CD4-positive, alpha-beta T cell treated with Interleukin-12 subunit alpha and Interleukin-12 subunit beta, for 1 hour (primary cell): ENCODE results near the gene GLMN.
"Not testable (repeated sequence)": the region's sequence is repeated elsewhere in the genome, so short reads cannot be mapped to it uniquely, and the experiment has no call there.

Experiments
- DNase-seq: peaks from one replicate; pipeline ENCODE4 v3.0.0-alpha.2; 2020

The GLMN gene

DNA sequence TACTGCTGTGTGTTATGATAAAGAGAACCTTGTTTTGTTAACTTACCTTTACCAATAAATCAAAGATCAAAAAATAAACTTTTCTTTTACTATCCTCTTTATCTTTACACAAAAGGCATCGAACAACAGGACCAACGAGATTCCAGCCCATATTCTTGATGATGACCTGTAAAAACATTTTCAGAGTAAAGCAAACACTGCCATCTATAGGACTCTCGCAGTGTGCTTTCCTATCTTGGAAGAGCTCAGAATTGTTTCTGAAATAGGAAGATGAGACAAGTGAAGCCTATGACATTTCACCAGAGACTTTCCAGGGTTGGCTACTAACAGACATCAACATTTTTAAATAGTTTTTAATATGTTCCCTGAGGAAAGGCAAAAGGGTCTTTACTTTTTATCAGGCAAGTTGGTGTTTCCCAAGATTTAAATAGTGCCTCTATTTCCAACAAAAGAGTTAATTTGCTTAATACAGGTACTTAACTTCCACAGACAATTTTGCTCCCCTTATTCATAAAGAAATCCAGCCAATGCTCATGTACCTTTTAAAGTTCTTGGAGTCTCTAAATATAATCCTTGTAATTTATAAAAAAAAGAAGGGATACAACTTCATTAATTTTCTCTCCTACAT, 7.3 kb downstream of the GLMN start:
- peak; percentile 45 for DNase-seq

DNA sequence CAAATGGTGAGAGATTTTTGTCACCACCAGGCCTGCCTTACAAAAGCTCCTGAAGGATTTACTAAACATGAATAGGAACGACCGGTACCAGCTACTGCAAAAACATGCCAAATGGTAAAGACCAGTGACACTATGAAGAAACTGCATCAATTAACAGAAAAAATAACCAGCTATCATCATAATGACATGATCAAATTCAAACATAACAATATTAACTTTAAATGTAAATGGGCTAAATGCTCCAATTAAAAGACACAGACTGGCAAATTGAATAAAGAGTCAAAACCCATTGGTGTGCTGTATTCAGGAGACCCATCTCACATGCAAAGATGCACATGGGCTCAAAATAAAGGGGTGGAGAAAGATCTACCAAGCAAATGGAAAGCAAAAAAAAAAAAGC, 17.4 kb downstream of the GLMN start:
- DNase-seq = not testable (repeated sequence)

DNA sequence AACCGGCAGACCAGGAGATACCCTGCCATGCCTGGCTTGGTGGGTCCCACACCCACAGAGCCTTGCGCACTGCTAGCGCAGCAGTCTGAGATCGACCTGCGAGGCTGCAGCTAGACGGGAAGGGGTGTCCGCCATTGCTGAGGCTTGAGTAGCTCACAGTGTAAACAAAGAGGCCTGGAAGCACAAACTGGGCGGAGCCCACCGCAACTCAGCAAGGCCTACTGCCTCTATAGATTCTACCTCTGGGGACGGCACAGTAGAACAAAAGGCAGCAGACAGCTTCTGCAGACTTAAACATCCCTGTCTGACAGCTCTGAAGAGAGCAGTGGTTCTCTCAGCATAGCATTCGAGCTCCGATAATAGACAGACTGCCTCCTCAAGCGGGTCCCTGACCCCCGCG, 19.0 kb downstream of the GLMN start:
- not testable (repeated sequence) for DNase-seq

DNA sequence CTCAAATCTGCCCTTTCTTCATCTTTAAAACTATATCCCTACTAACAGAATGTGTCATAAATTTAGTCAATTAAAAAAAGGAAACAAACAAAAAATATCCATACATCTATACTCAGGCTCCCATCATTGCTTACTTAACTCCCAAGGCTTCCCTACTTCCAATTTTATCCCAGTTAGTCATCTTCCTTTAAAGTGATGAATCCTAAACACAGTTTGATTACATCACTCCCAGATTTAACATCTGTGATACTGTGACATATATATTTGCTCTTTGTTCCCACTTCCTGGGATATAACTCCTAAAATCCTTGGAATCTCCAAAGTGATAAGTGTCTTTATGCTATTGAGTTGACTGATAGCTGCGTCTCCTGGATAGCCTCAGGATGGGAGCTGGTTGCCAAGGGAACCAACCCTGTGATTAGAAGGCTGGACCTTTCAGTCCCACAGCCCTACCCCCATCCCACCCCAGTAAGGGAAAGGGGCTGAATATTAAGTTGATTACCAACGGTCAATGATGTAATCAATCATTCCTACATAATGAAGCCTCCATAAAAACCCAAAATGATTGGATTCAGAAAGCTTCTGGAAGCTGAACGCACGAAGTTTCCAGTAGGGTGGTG, 21.6 kb downstream of the GLMN start:
- no peak for DNase-seq

DNA sequence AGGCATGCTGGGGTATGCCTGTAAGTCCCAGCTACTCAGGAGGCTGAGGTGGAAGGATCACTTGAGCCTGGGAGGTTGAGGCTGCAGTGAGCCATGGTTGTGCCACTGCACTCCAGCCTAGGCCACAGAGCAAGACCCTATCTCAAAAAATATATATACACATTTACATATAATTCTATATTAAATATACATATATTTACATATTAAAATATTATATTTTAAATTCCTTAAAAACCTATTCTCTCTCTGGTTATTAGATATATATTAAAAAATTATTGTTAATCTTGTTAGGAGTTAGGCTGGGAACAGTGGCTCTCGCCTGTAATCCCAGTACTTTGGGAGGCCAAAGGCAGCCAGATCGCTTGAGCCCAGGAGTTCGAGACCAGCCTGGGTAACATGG, 22.7 kb downstream of the GLMN start:
- no peak for DNase-seq

DNA sequence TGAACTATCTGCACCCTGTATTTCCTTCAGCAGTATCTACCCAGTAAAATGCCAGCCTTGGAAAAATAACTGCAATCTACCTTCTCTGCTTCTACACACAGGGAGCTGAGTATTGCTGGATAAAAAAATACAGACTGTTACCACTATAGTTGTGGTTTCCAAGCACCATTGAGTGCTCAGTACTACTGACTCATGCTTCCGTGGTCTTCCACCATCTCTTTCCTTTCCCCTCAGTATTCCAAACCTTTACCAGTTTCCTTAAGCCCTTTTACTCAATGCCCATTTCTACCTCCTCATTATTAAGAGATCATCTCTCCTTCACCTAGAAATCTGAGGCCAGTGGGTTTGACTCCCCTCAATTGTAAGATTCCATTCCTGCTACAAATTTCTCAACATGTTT, 23.8 kb downstream of the GLMN start:
- DNase-seq = no peak

DNA sequence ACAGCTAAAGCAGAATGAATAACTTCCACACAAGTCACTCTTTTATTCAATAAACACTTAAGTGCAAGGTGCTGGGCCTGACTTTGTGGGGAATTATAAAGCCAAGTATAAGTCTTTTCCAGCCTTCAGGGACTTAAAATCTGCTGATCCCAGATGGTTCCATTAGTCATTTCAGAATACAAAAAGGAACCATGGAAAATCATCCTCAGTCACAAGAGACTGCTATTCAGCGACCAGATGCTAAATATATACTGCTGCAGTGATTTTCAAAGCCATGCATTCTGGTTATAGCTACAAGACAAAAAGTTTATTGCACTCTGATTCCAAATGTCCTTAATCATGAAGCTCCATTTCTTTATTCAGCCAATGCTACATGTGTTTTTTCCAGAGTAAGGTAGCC, 25.7 kb downstream of the GLMN start:
- no peak for DNase-seq

DNA sequence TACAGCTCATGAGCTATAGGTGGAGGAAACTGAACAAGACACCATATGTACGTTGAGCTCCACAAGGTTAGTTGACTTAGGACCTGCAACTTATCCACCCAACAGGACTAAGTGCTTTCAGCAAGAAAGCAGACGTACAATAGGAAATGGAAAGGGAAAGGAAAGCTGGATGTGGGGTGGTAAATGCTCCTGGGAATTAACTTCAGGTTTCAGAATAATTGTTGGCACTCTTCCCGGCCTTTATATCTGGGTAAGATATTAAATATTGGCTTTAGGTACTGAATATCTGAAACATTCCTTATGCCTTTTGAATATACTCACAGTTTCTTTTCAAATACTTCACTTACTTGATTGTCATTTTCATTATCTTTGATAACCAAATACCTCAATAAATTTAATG, 36.3 kb downstream of the GLMN start:
- no peak for DNase-seq

DNA sequence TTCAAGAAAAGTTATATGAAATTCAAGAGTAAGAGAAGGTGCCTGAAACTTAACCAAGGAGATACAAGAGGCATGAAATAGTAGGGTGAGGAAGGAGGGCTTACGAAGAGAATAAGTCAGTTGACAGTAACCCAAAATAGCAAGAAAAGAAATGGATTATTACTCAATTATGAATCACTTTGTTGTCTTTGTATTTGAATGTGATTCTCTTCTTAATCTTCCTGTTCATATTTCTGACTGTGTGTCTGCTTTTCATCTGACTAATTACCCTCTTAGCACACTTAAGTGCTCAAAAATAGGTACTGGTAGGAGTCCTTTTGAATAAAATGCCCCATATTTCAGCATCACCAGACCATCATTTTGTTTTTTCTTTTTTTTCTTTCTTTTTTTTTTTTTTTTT, 39.4 kb downstream of the GLMN start:
- DNase-seq = no peak

DNA sequence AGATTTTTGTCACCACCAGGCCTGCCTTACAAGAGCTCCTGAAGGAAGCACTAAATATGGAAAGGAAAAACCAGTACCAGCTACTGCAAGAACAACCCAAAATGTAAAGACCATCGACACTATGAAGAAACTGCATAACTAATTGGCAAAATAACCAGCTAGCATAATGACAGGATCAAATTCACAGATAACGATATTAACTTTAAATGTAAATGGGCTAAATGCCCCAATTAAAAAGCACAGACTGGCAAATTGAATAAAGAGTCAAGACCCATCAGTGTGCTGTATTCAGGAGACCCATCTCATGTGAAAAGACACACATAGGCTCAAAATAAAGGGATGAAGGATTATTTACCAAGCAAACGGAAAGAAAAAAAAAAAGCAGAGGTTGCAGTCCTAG, 44.1 kb downstream of the GLMN start:
- not testable (repeated sequence) for DNase-seq

DNA sequence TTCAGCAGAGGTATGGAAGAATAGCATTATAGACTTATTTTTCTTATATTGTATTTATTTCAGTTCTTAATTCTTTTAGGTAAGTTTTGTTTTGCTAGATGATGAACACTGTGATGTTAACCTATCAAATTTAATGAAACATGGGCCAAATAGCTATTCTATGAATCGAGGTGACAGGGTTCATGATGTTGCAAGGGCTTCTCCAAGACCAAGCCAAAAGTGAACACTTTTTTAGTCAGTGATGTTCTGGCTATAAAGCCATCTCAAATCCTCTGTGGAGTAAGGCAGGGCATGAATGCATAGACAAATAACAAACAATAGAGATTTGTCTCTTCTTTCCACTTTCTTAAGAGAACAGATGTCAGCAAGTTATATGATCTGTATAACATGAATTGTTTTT, 54.4 kb downstream of the GLMN start:
- DNase-seq = no peak

DNA sequence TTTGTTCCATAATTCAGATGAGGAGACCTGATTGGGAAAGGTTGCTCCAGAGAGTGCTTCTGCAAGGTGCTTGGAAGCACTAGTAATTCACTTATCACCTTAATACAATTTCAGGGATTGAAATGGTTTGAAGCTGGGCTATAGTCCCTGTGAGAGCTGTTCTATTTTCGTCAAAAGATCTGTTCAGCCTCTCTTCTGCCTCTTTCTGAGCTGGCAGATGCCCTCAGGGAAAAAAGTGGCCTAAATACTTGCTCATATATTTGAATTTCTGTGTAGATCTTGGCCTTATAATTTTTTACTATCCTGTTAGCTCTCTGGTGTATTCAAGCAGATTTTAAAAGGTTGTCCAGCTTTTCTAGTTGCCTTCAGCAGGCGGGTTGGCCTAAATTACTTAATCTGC, 58.8 kb downstream of the GLMN start:
- no peak for DNase-seq

DNA sequence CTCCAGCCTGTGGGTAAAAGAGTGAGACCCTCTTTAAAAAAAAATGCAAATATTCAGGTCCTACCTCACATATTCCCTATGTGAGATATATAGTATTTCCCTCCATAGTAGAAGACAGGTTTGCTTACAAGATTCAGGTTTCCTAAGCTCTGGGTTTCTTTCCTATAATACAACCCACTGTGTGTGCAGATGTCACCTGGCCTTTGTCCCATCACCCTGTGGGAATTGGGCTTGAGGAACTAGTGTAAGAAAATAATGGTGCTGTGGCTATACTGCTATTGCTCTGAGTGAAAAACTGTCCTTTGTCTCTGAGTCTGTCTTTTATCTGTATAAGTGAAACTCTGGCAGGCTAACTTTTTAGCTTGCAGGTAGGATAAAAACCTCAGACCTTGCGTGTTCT, 68.1 kb downstream of the GLMN start:
- DNase-seq = no peak

DNA sequence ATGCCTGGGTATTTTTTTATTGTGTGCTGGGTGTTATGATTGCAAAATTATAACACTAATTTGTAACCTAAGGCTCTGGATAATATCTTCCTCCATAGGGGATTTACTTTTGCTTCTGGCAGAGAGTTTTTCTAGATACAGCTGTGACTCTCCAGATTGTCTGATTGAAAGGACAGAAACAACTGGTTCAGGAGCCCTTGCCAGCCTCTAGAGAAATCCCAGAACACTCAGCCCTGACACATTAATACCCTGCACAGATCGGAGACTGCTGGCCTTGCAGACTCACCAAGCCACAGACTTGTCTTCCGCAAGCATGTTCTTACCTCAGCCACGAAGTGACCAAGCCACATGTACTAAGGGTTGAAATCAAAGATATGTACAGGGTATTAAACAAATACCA, 70.4 kb downstream of the GLMN start:
- DNase-seq = no peak

DNA sequence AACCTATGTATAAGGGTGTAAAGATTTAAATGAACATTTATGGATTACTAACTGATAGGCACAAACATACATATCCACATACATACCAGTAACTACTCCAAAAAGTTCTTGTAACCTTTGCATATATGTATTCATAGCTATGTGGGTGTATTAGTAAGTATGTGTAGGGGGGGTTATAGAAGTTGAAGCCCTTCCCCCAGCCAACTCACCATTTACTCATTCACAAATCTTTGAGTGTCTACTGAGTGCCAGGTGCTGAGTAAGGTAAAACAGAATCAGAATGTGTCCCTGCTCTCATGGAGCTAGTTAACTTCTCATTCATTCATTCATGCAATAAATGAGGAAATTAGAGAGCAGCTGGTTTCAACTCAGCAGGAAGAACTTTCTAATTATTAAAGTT, 79.8 kb downstream of the GLMN start:
- DNase-seq = no peak

DNA sequence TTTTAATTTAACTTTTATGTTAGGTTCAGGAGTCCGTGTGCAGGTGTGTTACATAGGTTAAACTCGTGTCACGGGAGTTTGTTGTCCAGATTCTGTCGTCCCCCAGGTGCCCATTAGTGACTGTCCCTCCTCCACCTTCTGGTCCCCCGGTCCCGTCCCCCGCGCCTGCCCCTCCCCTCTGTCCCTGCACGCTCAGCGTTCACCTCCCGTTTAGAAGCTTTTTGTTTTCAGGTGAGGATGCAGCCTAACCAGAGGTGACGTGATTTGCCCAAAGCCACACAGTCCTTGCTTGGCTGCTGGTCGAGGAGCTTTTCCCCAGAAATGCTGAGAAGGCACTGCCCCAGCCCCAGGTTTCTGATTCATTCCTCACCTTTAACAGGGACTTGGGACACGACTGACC, 80.2 kb downstream of the GLMN start:
- DNase-seq = no peak

DNA sequence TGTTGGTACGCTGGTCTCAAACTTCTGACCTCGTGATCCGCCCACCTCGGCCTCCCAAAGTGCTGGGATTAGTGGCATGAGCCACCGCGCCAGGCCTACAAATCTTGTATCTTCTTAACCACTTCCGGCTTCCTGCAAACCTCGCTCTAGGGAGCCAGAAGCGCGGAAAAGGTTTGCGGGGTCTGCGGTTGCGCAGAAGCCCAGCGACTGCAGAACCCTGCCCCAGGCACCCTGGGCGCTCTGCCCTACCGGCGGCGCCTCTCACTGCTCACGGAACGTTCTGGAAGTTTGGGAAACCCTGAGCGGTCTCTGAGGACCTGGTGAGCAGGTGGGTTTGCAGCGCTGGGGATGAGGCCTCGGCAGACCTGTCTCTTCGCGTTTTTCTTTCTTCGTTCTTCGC, 81.1 kb downstream of the GLMN start, which contains the start of gene C1orf146:
TSS of gene C1orf146 (plus strand) at position 195 of the 400 bp plus-strand sequence. CDS start 13,506 bp downstream, outside the sequence.
- DNase-seq = no peak

DNA sequence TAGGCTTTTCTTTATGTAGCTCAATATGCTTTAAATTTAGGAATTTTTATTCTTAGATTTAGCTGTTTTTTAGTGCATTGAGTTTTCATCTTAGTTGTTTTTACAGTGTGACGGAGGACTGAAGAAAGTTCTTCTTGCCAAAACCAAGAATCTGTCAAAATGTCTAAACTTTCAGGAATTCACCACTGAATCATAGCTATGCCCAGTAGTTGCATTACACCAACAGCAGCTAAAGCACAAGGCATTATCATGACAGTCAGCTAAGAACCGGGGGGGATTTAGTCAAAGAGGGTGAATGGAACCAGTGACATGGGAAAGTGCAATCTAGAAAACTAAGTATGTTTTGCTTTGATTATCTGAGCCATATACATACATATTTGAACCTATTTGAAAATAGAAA, 87.6 kb downstream of the GLMN start:
- DNase-seq = no peak

DNA sequence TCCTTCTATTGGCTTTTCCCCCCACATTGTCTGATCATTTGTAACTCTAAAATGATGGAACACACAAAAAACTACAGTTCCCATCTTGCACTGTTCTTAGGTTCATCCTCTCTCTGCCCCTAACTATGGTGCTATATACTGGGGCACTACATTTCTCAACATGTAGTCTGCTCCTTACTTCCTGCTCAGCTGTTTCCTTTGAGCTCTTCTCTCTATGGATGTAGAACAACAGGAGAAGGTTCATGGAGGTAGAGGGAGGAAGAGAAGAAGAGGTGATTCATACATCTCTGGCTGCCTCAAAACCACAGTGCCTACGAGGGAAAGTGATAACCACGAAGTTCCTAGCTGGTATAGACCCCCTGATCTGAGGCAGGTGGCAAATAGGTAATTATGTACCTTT, 88.1 kb downstream of the GLMN start:
- DNase-seq = no peak

DNA sequence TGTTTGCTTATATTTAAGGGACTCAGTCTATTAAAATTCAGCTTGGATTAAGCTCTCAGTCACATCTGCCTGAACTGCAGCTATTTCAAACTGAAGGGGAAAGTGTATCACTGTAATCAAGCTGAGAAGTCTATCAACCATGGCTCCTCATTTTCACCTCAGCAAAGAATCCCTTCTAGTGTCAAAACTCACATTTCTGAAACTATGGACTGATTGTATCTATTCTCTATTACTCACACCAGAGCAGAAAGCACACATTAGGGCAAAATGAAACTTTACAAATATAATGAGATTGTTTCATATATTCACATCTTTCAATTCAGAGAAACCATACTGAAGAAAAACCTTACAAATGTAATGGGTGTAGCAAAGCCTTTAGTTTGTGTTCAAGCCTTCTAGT, 95.7 kb downstream of the GLMN start:
- no peak for DNase-seq

DNA sequence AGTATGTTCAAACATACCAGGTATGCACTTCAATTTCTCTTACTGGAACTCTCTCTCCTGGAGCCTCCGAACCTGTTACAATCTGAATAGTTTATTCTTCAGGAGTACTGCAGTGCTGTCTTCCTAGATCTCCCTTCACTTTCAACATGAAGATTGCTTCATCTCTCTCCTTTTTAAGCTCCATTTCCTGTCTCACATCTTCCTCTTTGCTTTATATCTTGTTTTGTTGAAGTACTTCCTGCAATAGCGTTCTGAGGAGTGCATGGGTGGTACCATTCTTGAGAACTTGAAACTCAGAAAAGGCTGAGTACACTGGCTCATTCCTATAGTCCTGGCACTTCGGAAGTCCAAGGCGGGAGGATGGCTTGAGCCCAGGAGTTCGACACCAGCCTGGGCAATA, 96.8 kb downstream of the GLMN start:
- DNase-seq = no peak
